Ascending aorta (tissue), 2 donors: ENCODE data around the gene SORCS2. TPM values are rescaled to one million over a fixed set of nuclear protein-coding genes. Genes with fewer than 3 reads are reported as not detected.

ENCODE experiments used
- DNase-seq, 2 donors: peaks; one replicate each; pipeline ENCODE4 v3.0.0-alpha.2; 2019; ENCODE audit warnings: low spot score in 2 of 2
- H3K27ac ChIP-seq, 2 donors: fragments of 200-600 bp; sonication (generic); one replicate each; pipeline ENCODE4 v1.5.1; 2016 to 2017; ENCODE audit warnings: mild to moderate bottlenecking in 1 of 2
- H3K27me3 ChIP-seq: fragments of 200-600 bp; sonication (generic); one replicate; pipeline ENCODE4 v1.5.1; 2017
- H3K36me3 ChIP-seq, 2 donors: fragments of 200-600 bp; sonication (generic); one replicate each; pipeline ENCODE4 v1.5.1; 2016
- H3K4me1 ChIP-seq, 2 donors: fragments of 200-600 bp; sonication (generic); one replicate each; pipeline ENCODE4 v1.5.1; 2016 to 2017; ENCODE audit warnings: mild to moderate bottlenecking in 1 of 2
- H3K4me3 ChIP-seq, 2 donors: fragments of 200-600 bp; sonication (generic); one replicate each; pipeline ENCODE4 v1.5.1; 2016 to 2017; ENCODE audit warnings: mild to moderate bottlenecking in 1 of 2
- H3K9me3 ChIP-seq, 2 donors: fragments of 200-600 bp; sonication (generic); one replicate each; pipeline ENCODE4 v1.5.1; 2016
- CTCF ChIP-seq, 3 experiments: fragments of 200-600 bp in 2 of 3; fragments of 450-650 bp in 1 of 3; sonication (generic) in 2 of 3; IDR thresholded peaks; one replicate each; pipeline ENCODE4 v1.5.1; 2016 to 2019; ENCODE audit warnings: antibody characterized with exemption in 3 of 3, mild to moderate bottlenecking in 1 of 3, moderate library complexity in 1 of 3
- intact Hi-C: fragments of 100-400 bp; cut with DNase I; formaldehyde crosslinking; loops from one replicate; pipeline ENCODE4 v1.15.1; 2023
- total RNA-seq: library from RNA; depleted of rRNA; stranded (reverse); fragments of >200 nt; gene quantifications from one replicate; pipeline ENCODE4 v1.1.0, GENCODE V29; 2016

SORCS2 gene
- total RNA-seq, 1 donor from 2014 or later = 0.32 TPM

- no peaks in the 10 kb centered on the region for H3K27me3 ChIP-seq
- no peaks in the 10 kb centered on the region for H3K36me3 ChIP-seq
- H3K9me3 ChIP-seq = no peaks in the 10 kb centered on the region
- no peak overlapping the region for H3K4me3 ChIP-seq
- no peak for TF ChIP-seq CTCF (IDR thresholded peaks at IDR 0.05)
- H3K4me1 ChIP-seq = no peaks in the 10 kb centered on the region
- H3K27ac ChIP-seq = no peak overlapping the region
- intact Hi-C loops = no loop called here
- no peak for DNase-seq
Observed at GRCh38 chr4:7377223-7377865, 185.0 kb downstream of the SORCS2 start.

GRCh38 chr4:7379186-7379585 is 186.8 kb downstream of the SORCS2 start:
- intact Hi-C loops = no loop called here
- DNase-seq = no peak
- no peaks in the 10 kb centered on the region for H3K4me1 ChIP-seq
- H3K27me3 ChIP-seq = no peaks in the 10 kb centered on the region
- no peak for TF ChIP-seq CTCF (IDR thresholded peaks at IDR 0.05)
- no peak overlapping the region for H3K4me3 ChIP-seq
- H3K27ac ChIP-seq = no peak overlapping the region
- H3K9me3 ChIP-seq = no peaks in the 10 kb centered on the region
- H3K36me3 ChIP-seq = no peaks in the 10 kb centered on the region

- no peak for DNase-seq
- H3K9me3 ChIP-seq = no peaks in the 10 kb centered on the region
- no peaks in the 10 kb centered on the region for H3K4me1 ChIP-seq
- no peak for TF ChIP-seq CTCF (IDR thresholded peaks at IDR 0.05)
- H3K27me3 ChIP-seq = no peaks in the 10 kb centered on the region
- H3K4me3 ChIP-seq = no peak overlapping the region
- intact Hi-C loops = no loop called here
- H3K27ac ChIP-seq = no peak overlapping the region
- no peaks in the 10 kb centered on the region for H3K36me3 ChIP-seq
Observed at GRCh38 chr4:7379719-7380118, 187.4 kb downstream of the SORCS2 start.

GRCh38 chr4:7381221-7381889 is 189.0 kb downstream of the SORCS2 start:
- DNase-seq = peak in 1 of 2 donors; percentile 59
- H3K4me3 ChIP-seq = no peak overlapping the region
- H3K9me3 ChIP-seq = no peaks in the 10 kb centered on the region
- intact Hi-C loops = no loop called here
- no peak overlapping the region for H3K27ac ChIP-seq
- H3K36me3 ChIP-seq = no peaks in the 10 kb centered on the region
- H3K27me3 ChIP-seq = no peaks in the 10 kb centered on the region
- H3K4me1 ChIP-seq = no peaks in the 10 kb centered on the region
- no peak for TF ChIP-seq CTCF (IDR thresholded peaks at IDR 0.05)

GRCh38 chr4:7381890-7382633 is 189.7 kb downstream of the SORCS2 start:
- Histone ChIP-seq H3K4me3 (no peak overlapping the region), H3K27ac (no peak overlapping the region), H3K4me1 (no peaks in the 10 kb centered on the region), H3K9me3 (no peaks in the 10 kb centered on the region), H3K36me3 (no peaks in the 10 kb centered on the region), H3K27me3 (no peaks in the 10 kb centered on the region)
- TF ChIP-seq CTCF (IDR thresholded peaks at IDR 0.05) = no peak
- peak in 1 of 2 donors; percentile 43 for DNase-seq
- intact Hi-C loops = no loop called here
